ENCODE measurements around the gene GPR132. TPM values are rescaled to one million over a fixed set of nuclear protein-coding genes. Genes with fewer than 3 reads are reported as not detected.
"Not testable (repeated sequence)": the region's sequence is repeated elsewhere in the genome, so short reads cannot be mapped to it uniquely, and the experiment has no call there.

The GPR132 gene
- polyA plus RNA-seq (2013, experiment 1 of 2): 0.03 TPM
- 0.01 TPM for polyA plus RNA-seq (2013, experiment 2 of 2)

GRCh38 chr14:105065280-105066228 lies at the start of gene GPR132:
GPR132 (minus strand) TSS chr14:105065430; CDS start chr14:105055420, 10,010 bp downstream.
- H3K4me2 ChIP-seq (ENCODE audit: low read length, poor library complexity, severe bottlenecking): no peak within 1 kb of the TSS
- no peaks in the 10 kb centered on the region for H3K79me1 ChIP-seq (replicated peaks; ENCODE audit: low read length, poor library complexity, severe bottlenecking)
- no peaks in the 10 kb centered on the region for H3K36me3 ChIP-seq (ENCODE audit: control insufficient read depth in 1 of 2, insufficient read depth in 2 of 2, low read depth in 1 of 2, low read length in 2 of 2)
- H2BK15ac ChIP-seq (ENCODE audit: low read depth, poor library complexity, severe bottlenecking): peak within 1 kb of the TSS; percentile 37
- WGBS: 86% methylated on average over 16 of the region's 22 CpGs
- peak within 1 kb of the TSS in 1 of 2 experiments; percentile 42 for H3K18ac ChIP-seq (ENCODE audit: low read depth in 1 of 2, low read length in 2 of 2)
- no peak within 1 kb of the TSS for H3K9ac ChIP-seq (ENCODE audit: low read length)
- no peak within 1 kb of the TSS for H2AK5ac ChIP-seq (ENCODE audit: low read length, severe bottlenecking)
- no peak within 1 kb of the TSS for H2AFZ ChIP-seq (ENCODE audit: low read depth, low read length)
- no peak for DNase-seq
- peaks cover 29% of the 10 kb centered on the region for H3K4me1 ChIP-seq (ENCODE audit: control insufficient read depth, insufficient read depth, low read depth, low read length)
- no peak within 1 kb of the TSS for H4K91ac ChIP-seq (ENCODE audit: low read length)
- H3K4ac ChIP-seq (ENCODE audit: low read depth in 1 of 2, low read length in 2 of 2): no peak within 1 kb of the TSS
- no peak within 1 kb of the TSS for H3K27ac ChIP-seq (ENCODE audit: low read length, poor library complexity, severe bottlenecking)
- H2BK12ac ChIP-seq (ENCODE audit: low read length in 2 of 2): no peak within 1 kb of the TSS
- peaks cover 3 to 14% of the 10 kb centered on the region in 2 experiments for H3K27me3 ChIP-seq (ENCODE audit: control insufficient read depth in 1 of 2, insufficient read depth in 1 of 2, low read length in 2 of 2)
- no peak within 1 kb of the TSS for H3K4me3 ChIP-seq (ENCODE audit: insufficient read depth in 1 of 2, low read depth in 1 of 2, low read length in 2 of 2)
- peak within 1 kb of the TSS in 1 of 2 experiments; percentile 56 for H3K23ac ChIP-seq (ENCODE audit: low read length in 2 of 2)
- no peaks in the 10 kb centered on the region for H3K9me3 ChIP-seq (ENCODE audit: control insufficient read depth, low read length)
- H4K8ac ChIP-seq (ENCODE audit: low read length): peak within 1 kb of the TSS; percentile 12
- no peak within 1 kb of the TSS for H3K14ac ChIP-seq (ENCODE audit: low read length in 2 of 2)
- H2BK5ac ChIP-seq (ENCODE audit: low read depth, low read length, poor library complexity, severe bottlenecking): no peak within 1 kb of the TSS
- no peak within 1 kb of the TSS for H2BK120ac ChIP-seq (ENCODE audit: low read depth, low read length)

GRCh38 chr14:105109243-105109642 lies 44.0 kb upstream of the GPR132 start:
- H2BK5ac ChIP-seq (ENCODE audit: low read depth, low read length, poor library complexity, severe bottlenecking): not testable (repeated sequence)
- WGBS: 95% methylated on average over 8 of the region's 8 CpGs

GRCh38 chr14:105108516-105108864 lies 43.3 kb upstream of the GPR132 start:
- no peak overlapping the region for H3K27ac ChIP-seq (ENCODE audit: low read length, poor library complexity, severe bottlenecking)
- H2BK5ac ChIP-seq (ENCODE audit: low read depth, low read length, poor library complexity, severe bottlenecking): no peak overlapping the region
- H3K4me2 ChIP-seq (ENCODE audit: low read length, poor library complexity, severe bottlenecking): no peak overlapping the region
- no peaks in the 10 kb centered on the region for H3K79me1 ChIP-seq (replicated peaks; ENCODE audit: low read length, poor library complexity, severe bottlenecking)
- H2BK120ac ChIP-seq (ENCODE audit: low read depth, low read length): no peak overlapping the region
- H3K9me3 ChIP-seq (ENCODE audit: control insufficient read depth, low read length): peaks cover 5% of the 10 kb centered on the region
- no peak overlapping the region for H3K18ac ChIP-seq (ENCODE audit: low read depth in 1 of 2, low read length in 2 of 2)
- no peak overlapping the region for H2BK12ac ChIP-seq (ENCODE audit: low read length in 2 of 2)
- DNase-seq: no peak
- H3K4ac ChIP-seq (ENCODE audit: low read depth in 1 of 2, low read length in 2 of 2): no peak overlapping the region
- H4K91ac ChIP-seq (ENCODE audit: low read length): no peak overlapping the region
- no peak overlapping the region for H4K8ac ChIP-seq (ENCODE audit: low read length)
- H3K23ac ChIP-seq (ENCODE audit: low read length in 2 of 2): no peak overlapping the region
- no peak overlapping the region for H3K14ac ChIP-seq (ENCODE audit: low read length in 2 of 2)
- no peak overlapping the region for H2AK5ac ChIP-seq (ENCODE audit: low read length, severe bottlenecking)
- H3K36me3 ChIP-seq (ENCODE audit: control insufficient read depth in 1 of 2, insufficient read depth in 2 of 2, low read depth in 1 of 2, low read length in 2 of 2): no peaks in the 10 kb centered on the region
- 86% methylated on average over 7 of the region's 7 CpGs for WGBS
- H3K4me3 ChIP-seq (ENCODE audit: insufficient read depth in 1 of 2, low read depth in 1 of 2, low read length in 2 of 2): no peak overlapping the region
- H3K9ac ChIP-seq (ENCODE audit: low read length): no peak overlapping the region
- H2BK15ac ChIP-seq (ENCODE audit: low read depth, poor library complexity, severe bottlenecking): no peak overlapping the region
- no peak overlapping the region for H2AFZ ChIP-seq (ENCODE audit: low read depth, low read length)
- H3K4me1 ChIP-seq (ENCODE audit: control insufficient read depth, insufficient read depth, low read depth, low read length): no peaks in the 10 kb centered on the region
- peaks cover 18 to 53% of the 10 kb centered on the region in 2 experiments for H3K27me3 ChIP-seq (ENCODE audit: control insufficient read depth in 1 of 2, insufficient read depth in 1 of 2, low read length in 2 of 2)

More at GRCh38 chr14:105109243-105109642, 44.0 kb upstream of the GPR132 start:
- H3K4me3 ChIP-seq (ENCODE audit: insufficient read depth in 1 of 2, low read depth in 1 of 2, low read length in 2 of 2); H2BK12ac ChIP-seq (ENCODE audit: low read length in 2 of 2); H3K9me3 ChIP-seq (ENCODE audit: control insufficient read depth, low read length); H3K79me1 ChIP-seq (replicated peaks; ENCODE audit: low read length, poor library complexity, severe bottlenecking); H3K27ac ChIP-seq (ENCODE audit: low read length, poor library complexity, severe bottlenecking); H4K91ac ChIP-seq (ENCODE audit: low read length); H3K9ac ChIP-seq (ENCODE audit: low read length); H2AFZ ChIP-seq (ENCODE audit: low read depth, low read length); H3K36me3 ChIP-seq (ENCODE audit: control insufficient read depth in 1 of 2, insufficient read depth in 2 of 2, low read depth in 1 of 2, low read length in 2 of 2); H3K4me2 ChIP-seq (ENCODE audit: low read length, poor library complexity, severe bottlenecking); H3K4ac ChIP-seq (ENCODE audit: low read depth in 1 of 2, low read length in 2 of 2); DNase-seq; H3K4me1 ChIP-seq (ENCODE audit: control insufficient read depth, insufficient read depth, low read depth, low read length); H3K23ac ChIP-seq (ENCODE audit: low read length in 2 of 2); H2BK15ac ChIP-seq (ENCODE audit: low read depth, poor library complexity, severe bottlenecking); H3K14ac ChIP-seq (ENCODE audit: low read length in 2 of 2); H3K18ac ChIP-seq (ENCODE audit: low read depth in 1 of 2, low read length in 2 of 2); H2AK5ac ChIP-seq (ENCODE audit: low read length, severe bottlenecking); H2BK120ac ChIP-seq (ENCODE audit: low read depth, low read length); H4K8ac ChIP-seq (ENCODE audit: low read length): not testable (repeated sequence)
- H3K27me3 ChIP-seq (ENCODE audit: control insufficient read depth in 1 of 2, insufficient read depth in 1 of 2, low read length in 2 of 2): peaks cover 18 to 46% of the 10 kb centered on the region in 2 experiments

GRCh38 chr14:105107781-105108515 lies 42.7 kb upstream of the GPR132 start:
- no peak overlapping the region for H3K18ac ChIP-seq (ENCODE audit: low read depth in 1 of 2, low read length in 2 of 2)
- no peak overlapping the region for H3K9ac ChIP-seq (ENCODE audit: low read length)
- H4K8ac ChIP-seq (ENCODE audit: low read length): no peak overlapping the region
- H3K4me2 ChIP-seq (ENCODE audit: low read length, poor library complexity, severe bottlenecking): no peak overlapping the region
- no peaks in the 10 kb centered on the region for H3K4me1 ChIP-seq (ENCODE audit: control insufficient read depth, insufficient read depth, low read depth, low read length)
- no peak overlapping the region for H2BK120ac ChIP-seq (ENCODE audit: low read depth, low read length)
- H2AFZ ChIP-seq (ENCODE audit: low read depth, low read length): no peak overlapping the region
- no peaks in the 10 kb centered on the region for H3K36me3 ChIP-seq (ENCODE audit: control insufficient read depth in 1 of 2, insufficient read depth in 2 of 2, low read depth in 1 of 2, low read length in 2 of 2)
- H3K27me3 ChIP-seq (ENCODE audit: control insufficient read depth in 1 of 2, insufficient read depth in 1 of 2, low read length in 2 of 2): peaks cover 23 to 59% of the 10 kb centered on the region in 2 experiments
- no peak for DNase-seq
- H3K14ac ChIP-seq (ENCODE audit: low read length in 2 of 2): no peak overlapping the region
- no peak overlapping the region for H2BK12ac ChIP-seq (ENCODE audit: low read length in 2 of 2)
- no peaks in the 10 kb centered on the region for H3K79me1 ChIP-seq (replicated peaks; ENCODE audit: low read length, poor library complexity, severe bottlenecking)
- 84% methylated on average over 7 of the region's 9 CpGs for WGBS
- no peak overlapping the region for H3K4ac ChIP-seq (ENCODE audit: low read depth in 1 of 2, low read length in 2 of 2)
- no peak overlapping the region for H3K4me3 ChIP-seq (ENCODE audit: insufficient read depth in 1 of 2, low read depth in 1 of 2, low read length in 2 of 2)
- no peak overlapping the region for H3K27ac ChIP-seq (ENCODE audit: low read length, poor library complexity, severe bottlenecking)
- no peak overlapping the region for H2BK5ac ChIP-seq (ENCODE audit: low read depth, low read length, poor library complexity, severe bottlenecking)
- peaks cover 11% of the 10 kb centered on the region for H3K9me3 ChIP-seq (ENCODE audit: control insufficient read depth, low read length)
- H2BK15ac ChIP-seq (ENCODE audit: low read depth, poor library complexity, severe bottlenecking): no peak overlapping the region
- H4K91ac ChIP-seq (ENCODE audit: low read length): no peak overlapping the region
- no peak overlapping the region for H3K23ac ChIP-seq (ENCODE audit: low read length in 2 of 2)
- no peak overlapping the region for H2AK5ac ChIP-seq (ENCODE audit: low read length, severe bottlenecking)
